GM12878 (cell line): Measurements from ENCODE around the gene HORMAD1. TPM values are rescaled to one million over a fixed set of nuclear protein-coding genes. Genes with fewer than 3 reads are reported as not detected.
A peak's percentile ranks its signal among the peaks of the same experiment; 100 is the strongest.

Experiments
- CBFB ChIP-seq: IDR thresholded peaks from 2 replicates; pipeline ENCODE4 v1.6.1; 2016; ENCODE audit warnings: antibody characterized with exemption, low read depth
- CREB1 ChIP-seq: IDR thresholded peaks from 2 replicates; pipeline ENCODE4 v1.6.1; 2012; ENCODE audit warnings: low read depth, mild to moderate bottlenecking, inconsistent platforms
- IKZF1 ChIP-seq: fragments of 450-650 bp; conservative IDR thresholded peaks from 2 replicates; pipeline ENCODE4 v1.6.1; 2017; ENCODE audit warnings: antibody characterized with exemption, mild to moderate bottlenecking
- IKZF2 ChIP-seq, 2 experiments: fragments of 450-650 bp; IDR thresholded peaks; 2 replicates each; pipeline ENCODE4 v1.6.1; 2017; ENCODE audit warnings: mild to moderate bottlenecking in 2 of 2, moderate library complexity in 2 of 2
- MTA2 ChIP-seq: fragments of 450-650 bp; IDR thresholded peaks from 2 replicates; pipeline ENCODE4 v1.6.1; 2016; ENCODE audit warnings: low read depth, mild to moderate bottlenecking, moderate library complexity
- RUNX3 ChIP-seq: IDR thresholded peaks from 2 replicates; pipeline ENCODE4 v1.6.1; 2012; ENCODE audit warnings: low read length, inconsistent platforms
- SMARCA5 ChIP-seq: fragments of 450-650 bp; IDR thresholded peaks from 2 replicates; pipeline ENCODE4 v1.6.1; 2017; ENCODE audit warnings: mild to moderate bottlenecking
- SREBF2 ChIP-seq: IDR thresholded peaks from 2 replicates; pipeline ENCODE4 v1.6.1; 2012; ENCODE audit warnings: mild to moderate bottlenecking, low read length
- TBL1XR1 ChIP-seq: IDR thresholded peaks from 2 replicates; pipeline ENCODE4 v1.6.1; 2012; ENCODE audit warnings: low read depth, low read length, improper control_type of control experiment
- TCF12 ChIP-seq: IDR thresholded peaks from 2 replicates; pipeline ENCODE4 v1.6.1; 2011; ENCODE audit warnings: low read depth, mild to moderate bottlenecking, low read length
- polyA plus RNA-seq, 11 experiments: library from polyadenylated mRNA; depleted of rRNA in 4 of 11; unstranded in 6 of 11; stranded (reverse) in 5 of 11; fragments of >200 nt; fragmentation: Nextera tagmentation in 4 of 11; fragmentation: Illumina TruSeq in 1 of 11; extraction: Ambion mirVana in 4 of 11; extraction: Trizol in 1 of 11; gene quantifications; 1 replicate in 1 of 11; 2 replicates in 10 of 11; pipeline versions ENCODE4 v1.2.1 to v1.2.3, GENCODE V29; 2011 to 2016; ENCODE audit warnings: inconsistent platforms in 2 of 11, missing spikeins in 2 of 11, low read depth in 1 of 11
- total RNA-seq, 4 experiments: library from RNA; depleted of rRNA in 3 of 4; stranded (reverse); fragments of >200 nt in 3 of 4; fragmentation: Illumina TruSeq in 1 of 4; extraction: Trizol in 1 of 4; gene quantifications; 2 replicates each; pipeline versions ENCODE4 v1.2.1 to v1.2.3, GENCODE V29; 2013 to 2021
- TF ChIP-seq, protein P1 (sequence below): fragments of 450-650 bp; IDR thresholded peaks from 2 replicates; pipeline ENCODE4 v1.6.1; 2017; ENCODE audit warnings: low read depth, mild to moderate bottlenecking, moderate library complexity
- TF ChIP-seq, protein P2 (sequence below): fragments of 450-650 bp; IDR thresholded peaks from 2 replicates; pipeline ENCODE4 v1.6.1; 2016; ENCODE audit warnings: mild to moderate bottlenecking
- TF ChIP-seq, protein P3 (sequence below): fragments of 450-650 bp; IDR thresholded peaks from 2 replicates; pipeline ENCODE4 v1.6.1; 2016; ENCODE audit warnings: mild to moderate bottlenecking
- TF ChIP-seq, protein P4 (sequence below): IDR thresholded peaks from 2 replicates; pipeline ENCODE4 v1.6.1; 2011; ENCODE audit warnings: mild to moderate bottlenecking, low read depth, low read length, moderate library complexity; ENCODE audit not compliant: insufficient replicate concordance

HORMAD1 gene
- total and polyA plus RNA-seq, 10 of the 15 experiments (the other 5 are each of a cell fraction or from before 2014, with no cell fraction given): 0.08 to 0.22 (median 0.20) TPM; not detected in 6

DNA sequence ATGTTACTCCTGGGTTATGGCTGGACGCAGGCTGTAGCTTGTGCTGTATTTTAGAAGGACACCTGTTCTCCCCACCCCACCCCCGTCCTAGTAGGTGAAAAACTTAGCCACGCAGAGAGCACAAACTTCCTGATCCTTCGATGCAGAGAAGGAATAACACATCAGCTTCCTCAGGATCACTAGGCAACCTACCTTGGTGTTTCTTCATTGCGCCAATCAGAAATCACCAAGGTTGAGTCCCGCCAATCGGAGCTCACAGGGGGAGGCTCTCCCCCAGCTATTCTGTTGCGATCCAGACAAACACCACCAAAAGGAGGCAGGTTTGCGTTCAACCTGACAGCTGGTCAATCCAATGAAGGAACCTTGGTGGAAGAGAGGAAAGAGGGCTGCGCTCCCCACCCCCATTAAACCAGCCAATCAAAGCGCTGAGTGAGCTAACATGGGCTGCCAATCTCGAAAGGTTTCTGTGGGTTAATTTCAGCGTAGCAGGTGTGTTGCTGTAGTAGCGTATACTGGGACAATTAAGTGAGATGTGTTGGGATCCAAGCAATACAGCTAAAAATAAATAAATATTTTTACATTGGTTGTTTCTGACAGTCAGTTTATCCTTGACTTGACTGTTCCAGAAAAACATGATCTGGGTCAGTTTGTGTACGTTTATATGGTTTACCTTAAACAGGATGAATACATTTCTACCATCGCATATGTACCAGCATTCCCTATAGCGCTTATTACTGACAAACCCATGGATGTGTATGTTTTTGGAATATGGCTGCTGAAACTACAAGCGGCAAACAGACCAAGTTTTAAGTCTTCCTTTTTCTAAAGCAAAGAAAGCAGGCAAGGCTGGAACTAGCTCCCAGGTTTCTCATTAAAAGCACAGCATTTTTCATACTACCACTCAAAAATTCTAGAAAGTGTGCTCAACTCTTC lies 23.4 kb downstream of the HORMAD1 start, which contains the start of gene GOLPH3L (continued):
- TF ChIP-seq RUNX3 (peak; percentile 60), CREB1 (peak; percentile 82), TBL1XR1 (no peak), CBFB (no peak), SREBF2 (no peak), SMARCA5 (no peak), IKZF1 (peak; percentile 76), TCF12 (peak; percentile 42; the same call in 1 of the 2 replicates), MTA2 (peak; percentile 10; the same call in 1 of the 2 replicates), IKZF2 (IDR thresholded peaks at IDR 0.05) (peak; percentile 61 to 68)
- TF ChIP-seq, protein P1, sequence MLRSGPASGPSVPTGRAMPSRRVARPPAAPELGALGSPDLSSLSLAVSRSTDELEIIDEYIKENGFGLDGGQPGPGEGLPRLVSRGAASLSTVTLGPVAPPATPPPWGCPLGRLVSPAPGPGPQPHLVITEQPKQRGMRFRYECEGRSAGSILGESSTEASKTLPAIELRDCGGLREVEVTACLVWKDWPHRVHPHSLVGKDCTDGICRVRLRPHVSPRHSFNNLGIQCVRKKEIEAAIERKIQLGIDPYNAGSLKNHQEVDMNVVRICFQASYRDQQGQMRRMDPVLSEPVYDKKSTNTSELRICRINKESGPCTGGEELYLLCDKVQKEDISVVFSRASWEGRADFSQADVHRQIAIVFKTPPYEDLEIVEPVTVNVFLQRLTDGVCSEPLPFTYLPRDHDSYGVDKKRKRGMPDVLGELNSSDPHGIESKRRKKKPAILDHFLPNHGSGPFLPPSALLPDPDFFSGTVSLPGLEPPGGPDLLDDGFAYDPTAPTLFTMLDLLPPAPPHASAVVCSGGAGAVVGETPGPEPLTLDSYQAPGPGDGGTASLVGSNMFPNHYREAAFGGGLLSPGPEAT: peak; percentile 34; the same call in 1 of the 2 replicates
- TF ChIP-seq, protein P2, sequence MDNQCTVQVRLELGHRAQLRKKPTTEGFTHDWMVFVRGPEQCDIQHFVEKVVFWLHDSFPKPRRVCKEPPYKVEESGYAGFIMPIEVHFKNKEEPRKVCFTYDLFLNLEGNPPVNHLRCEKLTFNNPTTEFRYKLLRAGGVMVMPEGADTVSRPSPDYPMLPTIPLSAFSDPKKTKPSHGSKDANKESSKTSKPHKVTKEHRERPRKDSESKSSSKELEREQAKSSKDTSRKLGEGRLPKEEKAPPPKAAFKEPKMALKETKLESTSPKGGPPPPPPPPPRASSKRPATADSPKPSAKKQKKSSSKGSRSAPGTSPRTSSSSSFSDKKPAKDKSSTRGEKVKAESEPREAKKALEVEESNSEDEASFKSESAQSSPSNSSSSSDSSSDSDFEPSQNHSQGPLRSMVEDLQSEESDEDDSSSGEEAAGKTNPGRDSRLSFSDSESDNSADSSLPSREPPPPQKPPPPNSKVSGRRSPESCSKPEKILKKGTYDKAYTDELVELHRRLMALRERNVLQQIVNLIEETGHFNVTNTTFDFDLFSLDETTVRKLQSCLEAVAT: 0 out of 2 replicates have a peak, but pooled peaks have one; percentile 14
- TF ChIP-seq, protein P3, sequence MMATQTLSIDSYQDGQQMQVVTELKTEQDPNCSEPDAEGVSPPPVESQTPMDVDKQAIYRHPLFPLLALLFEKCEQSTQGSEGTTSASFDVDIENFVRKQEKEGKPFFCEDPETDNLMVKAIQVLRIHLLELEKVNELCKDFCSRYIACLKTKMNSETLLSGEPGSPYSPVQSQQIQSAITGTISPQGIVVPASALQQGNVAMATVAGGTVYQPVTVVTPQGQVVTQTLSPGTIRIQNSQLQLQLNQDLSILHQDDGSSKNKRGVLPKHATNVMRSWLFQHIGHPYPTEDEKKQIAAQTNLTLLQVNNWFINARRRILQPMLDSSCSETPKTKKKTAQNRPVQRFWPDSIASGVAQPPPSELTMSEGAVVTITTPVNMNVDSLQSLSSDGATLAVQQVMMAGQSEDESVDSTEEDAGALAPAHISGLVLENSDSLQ: peak; percentile 99
- TF ChIP-seq, protein P4, sequence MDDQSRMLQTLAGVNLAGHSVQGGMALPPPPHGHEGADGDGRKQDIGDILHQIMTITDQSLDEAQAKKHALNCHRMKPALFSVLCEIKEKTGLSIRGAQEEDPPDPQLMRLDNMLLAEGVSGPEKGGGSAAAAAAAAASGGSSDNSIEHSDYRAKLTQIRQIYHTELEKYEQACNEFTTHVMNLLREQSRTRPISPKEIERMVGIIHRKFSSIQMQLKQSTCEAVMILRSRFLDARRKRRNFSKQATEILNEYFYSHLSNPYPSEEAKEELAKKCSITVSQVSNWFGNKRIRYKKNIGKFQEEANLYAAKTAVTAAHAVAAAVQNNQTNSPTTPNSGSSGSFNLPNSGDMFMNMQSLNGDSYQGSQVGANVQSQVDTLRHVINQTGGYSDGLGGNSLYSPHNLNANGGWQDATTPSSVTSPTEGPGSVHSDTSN: peak; percentile 96
